GM12878 (cell line): Measurements from ENCODE around the gene POR.

ENCODE experiments used
- CBFB ChIP-seq: IDR thresholded peaks from 2 replicates; pipeline ENCODE4 v1.6.1; 2016; ENCODE audit warnings: antibody characterized with exemption, low read depth
- CTCF ChIP-seq, 3 experiments: IDR thresholded peaks in 2 of 3; conservative IDR thresholded peaks in 1 of 3; 2 replicates each; pipeline ENCODE4 v1.5.1; 2011; ENCODE audit warnings: low read depth in 3 of 3, low read length in 3 of 3, mild to moderate bottlenecking in 3 of 3, control low read depth in 2 of 3, moderate library complexity in 2 of 3, inconsistent platforms in 1 of 3, mixed read lengths in 1 of 3; ENCODE audit not compliant: control insufficient read depth in 2 of 3, insufficient read depth in 1 of 3; ENCODE audit errors: extremely low read depth in 1 of 3
- EZH2 ChIP-seq: IDR thresholded peaks from 2 replicates; pipeline ENCODE4 v1.6.1; 2012; ENCODE audit warnings: low read depth, mild to moderate bottlenecking, control low read depth, inconsistent platforms, low read length, borderline replicate concordance; ENCODE audit not compliant: control insufficient read depth
- HDAC2 ChIP-seq: fragments of 200-600 bp; sonication (generic); IDR thresholded peaks from 2 replicates; pipeline ENCODE4 v1.6.1; 2017
- POLR2A ChIP-seq: IDR thresholded peaks from 2 replicates; pipeline ENCODE4 v1.6.1; 2011; ENCODE audit warnings: low read depth, mild to moderate bottlenecking, low read length
- POLR2AphosphoS5 ChIP-seq: IDR thresholded peaks from 2 replicates; pipeline ENCODE4 v1.6.1; 2011; ENCODE audit warnings: mild to moderate bottlenecking, low read length, inconsistent platforms
- SREBF1 ChIP-seq: IDR thresholded peaks from 2 replicates; pipeline ENCODE4 v1.6.1; 2012; ENCODE audit warnings: mild to moderate bottlenecking, low read length

GRCh38 chr7:75981203-75981452, 66.2 kb downstream of the POR start:
- TF ChIP-seq CTCF (IDR thresholded peaks at IDR 0.05 in 2 of 3, conservative IDR thresholded peaks at IDR 0.05 in 1 of 3; ENCODE audit: control insufficient read depth in 2 of 3, extremely low read depth in 1 of 3, insufficient read depth in 1 of 3, low read depth in 3 of 3, low read length in 3 of 3) (no peak), HDAC2 (no peak), POLR2A (no peak; the same call in 1 of the 2 replicates), EZH2 (no peak), SREBF1 (no peak), POLR2AphosphoS5 (no peak), CBFB (no peak)
